GM12875 (cell line): ENCODE measurements around the gene NCL.

Experiments used
- H3K4me3 ChIP-seq: one replicate; pipeline ENCODE4 v1.5.1; 2011; ENCODE audit warnings: low read depth, low read length, control low read depth
- TF ChIP-seq, protein P1 (sequence below): IDR thresholded peaks from 2 replicates; pipeline ENCODE4 v1.5.1; 2011; ENCODE audit warnings: low read depth, mild to moderate bottlenecking, control low read depth, inconsistent platforms, low read length, moderate library complexity, borderline replicate concordance; ENCODE audit not compliant: insufficient read depth

NCL gene

DNA sequence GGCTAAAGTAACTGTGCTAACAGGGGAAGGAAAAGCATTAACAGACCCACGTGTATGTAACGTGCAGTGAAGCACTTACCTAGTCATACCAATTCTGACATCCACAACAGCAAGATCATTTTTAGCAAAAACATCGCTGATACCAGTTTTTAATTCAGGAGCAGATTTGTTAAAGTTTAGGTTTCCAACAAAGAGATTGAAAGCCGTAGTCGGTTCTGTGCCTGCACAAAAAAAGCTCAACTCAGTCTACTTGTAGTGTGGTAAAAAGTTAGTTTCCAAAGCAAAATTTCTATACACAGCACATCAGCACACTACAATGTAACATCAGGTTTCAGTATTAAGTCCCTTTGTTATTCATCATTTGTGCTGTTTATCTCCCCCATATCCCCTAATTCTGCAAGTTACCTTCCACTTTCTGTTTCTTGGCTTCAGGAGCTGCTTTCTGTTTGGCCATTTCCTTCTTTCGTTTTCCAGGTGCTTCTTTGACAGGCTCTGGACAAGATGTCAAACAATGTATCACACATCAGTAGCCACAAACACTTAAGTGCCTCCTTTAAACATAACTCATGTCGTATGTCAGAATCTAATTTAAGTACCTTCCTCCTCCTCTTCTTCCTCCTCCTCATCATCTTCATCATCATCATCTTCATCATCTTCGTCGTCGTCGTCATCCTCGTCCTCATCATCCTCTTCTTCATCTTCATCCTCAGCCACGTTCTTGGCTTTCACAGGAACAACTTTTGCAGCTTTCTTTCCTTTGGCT is 4.0 kb downstream of the NCL start:
- H3K4me3 ChIP-seq: no peak overlapping the region
- TF ChIP-seq, protein P1, sequence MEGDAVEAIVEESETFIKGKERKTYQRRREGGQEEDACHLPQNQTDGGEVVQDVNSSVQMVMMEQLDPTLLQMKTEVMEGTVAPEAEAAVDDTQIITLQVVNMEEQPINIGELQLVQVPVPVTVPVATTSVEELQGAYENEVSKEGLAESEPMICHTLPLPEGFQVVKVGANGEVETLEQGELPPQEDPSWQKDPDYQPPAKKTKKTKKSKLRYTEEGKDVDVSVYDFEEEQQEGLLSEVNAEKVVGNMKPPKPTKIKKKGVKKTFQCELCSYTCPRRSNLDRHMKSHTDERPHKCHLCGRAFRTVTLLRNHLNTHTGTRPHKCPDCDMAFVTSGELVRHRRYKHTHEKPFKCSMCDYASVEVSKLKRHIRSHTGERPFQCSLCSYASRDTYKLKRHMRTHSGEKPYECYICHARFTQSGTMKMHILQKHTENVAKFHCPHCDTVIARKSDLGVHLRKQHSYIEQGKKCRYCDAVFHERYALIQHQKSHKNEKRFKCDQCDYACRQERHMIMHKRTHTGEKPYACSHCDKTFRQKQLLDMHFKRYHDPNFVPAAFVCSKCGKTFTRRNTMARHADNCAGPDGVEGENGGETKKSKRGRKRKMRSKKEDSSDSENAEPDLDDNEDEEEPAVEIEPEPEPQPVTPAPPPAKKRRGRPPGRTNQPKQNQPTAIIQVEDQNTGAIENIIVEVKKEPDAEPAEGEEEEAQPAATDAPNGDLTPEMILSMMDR: no peak

DNA sequence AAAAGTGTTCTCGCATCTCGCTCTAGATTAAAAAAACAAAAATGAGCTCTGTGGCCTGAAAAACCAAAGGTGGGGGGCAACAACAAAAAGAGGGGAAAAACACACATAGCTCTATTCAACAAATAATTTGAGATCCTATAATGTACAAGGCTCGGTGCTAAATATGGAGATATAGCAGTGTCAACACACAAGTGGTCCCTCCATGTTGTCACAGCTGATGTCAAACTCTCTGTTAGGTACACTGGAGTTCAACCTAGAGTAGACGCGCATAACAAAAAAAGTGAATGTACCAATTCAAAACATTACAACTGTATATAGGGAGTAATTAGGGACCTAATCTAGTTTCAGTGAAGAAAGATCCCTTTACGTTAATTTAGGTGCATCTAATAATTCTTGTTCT is 5.9 kb downstream of the NCL start:
- TF ChIP-seq, protein P1: no peak
- H3K4me3 ChIP-seq: no peak overlapping the region

DNA sequence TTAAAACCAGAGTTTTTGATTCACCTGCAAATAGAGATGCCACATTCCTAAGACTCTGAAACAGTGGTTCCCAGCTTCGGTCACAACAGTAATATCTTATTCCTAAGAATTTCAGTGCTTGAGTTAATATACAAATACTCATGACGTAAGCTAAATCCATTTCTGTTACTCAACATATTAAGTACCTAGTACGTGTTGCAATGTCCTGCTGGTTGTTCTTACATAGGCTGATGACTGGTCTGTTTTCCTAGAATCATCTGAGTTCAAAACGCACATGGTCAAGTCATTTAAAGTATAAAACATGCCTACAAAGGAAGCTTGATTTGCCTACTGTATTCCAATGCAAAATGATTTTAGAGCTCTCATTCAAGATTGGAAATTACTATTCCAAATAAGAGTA is 7.2 kb downstream of the NCL start:
- TF ChIP-seq, protein P1: no peak
- H3K4me3 ChIP-seq: no peak overlapping the region

DNA sequence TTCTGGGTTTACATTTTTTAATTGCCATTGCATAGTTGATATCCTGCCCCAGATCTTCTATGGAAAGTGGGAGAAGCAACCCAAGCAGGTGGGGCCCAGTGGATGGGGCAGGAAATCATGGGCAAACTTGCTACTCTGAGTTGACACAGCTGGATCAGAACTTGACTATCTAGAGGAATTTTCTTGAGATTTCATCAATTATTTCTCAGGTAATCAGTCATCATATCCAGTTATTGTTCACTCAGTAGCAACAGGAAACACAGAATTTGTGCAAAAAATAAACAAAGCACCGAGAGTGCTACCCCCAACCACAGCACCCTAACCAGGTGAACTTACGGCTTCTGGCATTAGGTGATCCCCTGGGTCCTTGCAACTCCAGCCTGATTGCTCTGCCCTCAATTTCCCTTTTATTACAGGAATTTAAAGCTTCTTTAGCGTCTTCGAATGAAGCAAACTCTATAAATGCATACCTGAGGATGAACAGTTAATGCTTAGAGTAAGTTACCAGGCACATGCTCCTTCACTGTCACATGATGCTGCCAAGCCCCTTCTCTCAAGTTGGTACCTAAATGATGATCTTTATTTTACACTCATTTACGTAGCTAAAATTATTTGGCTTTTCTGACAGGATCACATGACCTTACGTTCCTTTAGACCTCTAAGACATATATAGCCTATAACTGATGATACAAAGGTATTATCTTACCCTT is 7.8 kb downstream of the NCL start:
- H3K4me3 ChIP-seq: no peak overlapping the region
- TF ChIP-seq, protein P1: no peak

DNA sequence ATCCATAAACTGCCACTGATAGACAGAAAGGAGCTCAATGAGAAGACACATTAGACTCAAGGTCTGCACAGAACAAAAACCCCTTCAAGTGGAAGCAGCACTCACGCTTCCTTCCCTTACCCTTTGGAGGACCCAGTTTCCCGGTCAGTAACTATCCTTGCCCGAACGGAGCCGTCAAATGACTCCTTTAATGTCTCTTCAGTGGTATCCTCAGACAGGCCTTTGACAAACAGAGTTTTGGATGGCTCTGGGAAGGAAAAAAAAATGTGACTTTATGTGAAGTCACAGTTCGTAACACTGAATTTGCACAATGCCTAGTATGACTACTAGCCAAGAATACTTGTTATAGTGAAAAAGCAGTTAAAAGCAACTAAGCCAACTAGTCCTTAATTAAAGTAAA is 8.4 kb downstream of the NCL start:
- H3K4me3 ChIP-seq: no peak overlapping the region
- TF ChIP-seq, protein P1: no peak

DNA sequence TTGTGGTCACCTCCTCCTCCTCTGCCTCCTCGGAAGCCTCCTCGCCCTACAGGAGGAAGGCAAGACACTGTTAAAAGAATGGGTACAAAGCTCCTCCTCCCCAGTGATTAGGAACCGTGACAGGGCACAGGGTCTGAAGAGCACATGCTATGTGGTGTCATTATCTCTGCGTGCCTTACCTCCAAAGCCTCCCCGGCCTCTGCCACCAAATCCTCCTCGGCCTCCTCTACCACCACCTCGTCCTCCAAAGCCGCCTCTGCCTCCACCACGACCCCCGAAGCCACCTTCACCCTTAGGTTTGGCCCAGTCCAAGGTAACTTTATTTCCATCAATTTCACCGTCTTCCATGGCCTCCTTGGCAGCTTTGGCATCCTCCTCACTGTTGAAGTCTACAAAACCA is 9.1 kb downstream of the NCL start:
- TF ChIP-seq, protein P1: no peak

DNA sequence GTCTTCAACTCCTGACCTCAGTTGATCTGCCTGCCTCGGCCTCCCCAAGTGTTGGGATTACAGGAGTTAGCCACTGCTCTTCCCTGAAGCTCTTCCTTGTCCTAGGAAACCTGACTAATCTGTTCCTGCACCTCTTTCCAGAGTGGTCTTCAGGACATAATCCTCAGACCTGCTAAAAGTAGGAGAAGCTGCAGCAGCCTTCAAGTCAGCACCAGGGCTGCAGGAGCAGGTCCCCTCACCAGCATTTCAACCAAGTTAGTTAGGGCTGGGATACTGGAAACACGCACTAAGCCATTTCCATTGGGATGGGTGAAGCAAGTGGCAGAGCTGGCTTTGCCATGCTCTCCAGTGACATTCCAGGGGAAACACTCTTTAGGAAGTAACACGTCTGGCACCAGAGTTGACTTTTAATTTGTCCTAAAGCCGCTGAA is 9.9 kb downstream of the NCL start:
- TF ChIP-seq, protein P1: no peak

More for the DNA sequence above, 9.1 kb downstream of the NCL start:
- H3K4me3 ChIP-seq: no peak overlapping the region

More for the DNA sequence above, 9.9 kb downstream of the NCL start:
- H3K4me3 ChIP-seq: no peak overlapping the region
